ENCODE measurements around the gene INSC. TPM values are rescaled to one million over a fixed set of nuclear protein-coding genes. Genes with fewer than 3 reads are reported as not detected.

INSC gene
- total and polyA plus RNA-seq, 2 experiments from 2014 or later: 0.97 to 1.5 TPM

DNA sequence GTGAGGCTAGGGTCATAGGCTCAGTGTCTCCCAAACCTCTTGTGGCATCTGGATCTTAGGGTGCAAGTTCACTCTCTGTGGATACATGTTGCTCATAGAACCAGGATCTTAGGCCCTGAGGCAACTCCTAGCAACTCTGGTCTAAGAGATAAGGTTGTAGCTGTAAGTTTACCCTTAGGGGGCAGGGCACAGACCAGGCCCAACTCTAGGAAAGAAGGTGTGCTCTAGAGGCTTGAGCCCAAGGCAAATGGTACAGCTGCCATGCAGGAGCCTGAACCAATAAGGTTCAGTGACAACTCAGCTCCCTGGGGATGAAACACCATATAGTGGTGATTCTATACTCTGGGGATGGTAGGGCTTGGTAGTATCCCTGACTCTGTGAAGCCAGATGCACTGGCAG is 23.5 kb upstream of the INSC start (continued):
- TF ChIP-seq, protein P1, sequence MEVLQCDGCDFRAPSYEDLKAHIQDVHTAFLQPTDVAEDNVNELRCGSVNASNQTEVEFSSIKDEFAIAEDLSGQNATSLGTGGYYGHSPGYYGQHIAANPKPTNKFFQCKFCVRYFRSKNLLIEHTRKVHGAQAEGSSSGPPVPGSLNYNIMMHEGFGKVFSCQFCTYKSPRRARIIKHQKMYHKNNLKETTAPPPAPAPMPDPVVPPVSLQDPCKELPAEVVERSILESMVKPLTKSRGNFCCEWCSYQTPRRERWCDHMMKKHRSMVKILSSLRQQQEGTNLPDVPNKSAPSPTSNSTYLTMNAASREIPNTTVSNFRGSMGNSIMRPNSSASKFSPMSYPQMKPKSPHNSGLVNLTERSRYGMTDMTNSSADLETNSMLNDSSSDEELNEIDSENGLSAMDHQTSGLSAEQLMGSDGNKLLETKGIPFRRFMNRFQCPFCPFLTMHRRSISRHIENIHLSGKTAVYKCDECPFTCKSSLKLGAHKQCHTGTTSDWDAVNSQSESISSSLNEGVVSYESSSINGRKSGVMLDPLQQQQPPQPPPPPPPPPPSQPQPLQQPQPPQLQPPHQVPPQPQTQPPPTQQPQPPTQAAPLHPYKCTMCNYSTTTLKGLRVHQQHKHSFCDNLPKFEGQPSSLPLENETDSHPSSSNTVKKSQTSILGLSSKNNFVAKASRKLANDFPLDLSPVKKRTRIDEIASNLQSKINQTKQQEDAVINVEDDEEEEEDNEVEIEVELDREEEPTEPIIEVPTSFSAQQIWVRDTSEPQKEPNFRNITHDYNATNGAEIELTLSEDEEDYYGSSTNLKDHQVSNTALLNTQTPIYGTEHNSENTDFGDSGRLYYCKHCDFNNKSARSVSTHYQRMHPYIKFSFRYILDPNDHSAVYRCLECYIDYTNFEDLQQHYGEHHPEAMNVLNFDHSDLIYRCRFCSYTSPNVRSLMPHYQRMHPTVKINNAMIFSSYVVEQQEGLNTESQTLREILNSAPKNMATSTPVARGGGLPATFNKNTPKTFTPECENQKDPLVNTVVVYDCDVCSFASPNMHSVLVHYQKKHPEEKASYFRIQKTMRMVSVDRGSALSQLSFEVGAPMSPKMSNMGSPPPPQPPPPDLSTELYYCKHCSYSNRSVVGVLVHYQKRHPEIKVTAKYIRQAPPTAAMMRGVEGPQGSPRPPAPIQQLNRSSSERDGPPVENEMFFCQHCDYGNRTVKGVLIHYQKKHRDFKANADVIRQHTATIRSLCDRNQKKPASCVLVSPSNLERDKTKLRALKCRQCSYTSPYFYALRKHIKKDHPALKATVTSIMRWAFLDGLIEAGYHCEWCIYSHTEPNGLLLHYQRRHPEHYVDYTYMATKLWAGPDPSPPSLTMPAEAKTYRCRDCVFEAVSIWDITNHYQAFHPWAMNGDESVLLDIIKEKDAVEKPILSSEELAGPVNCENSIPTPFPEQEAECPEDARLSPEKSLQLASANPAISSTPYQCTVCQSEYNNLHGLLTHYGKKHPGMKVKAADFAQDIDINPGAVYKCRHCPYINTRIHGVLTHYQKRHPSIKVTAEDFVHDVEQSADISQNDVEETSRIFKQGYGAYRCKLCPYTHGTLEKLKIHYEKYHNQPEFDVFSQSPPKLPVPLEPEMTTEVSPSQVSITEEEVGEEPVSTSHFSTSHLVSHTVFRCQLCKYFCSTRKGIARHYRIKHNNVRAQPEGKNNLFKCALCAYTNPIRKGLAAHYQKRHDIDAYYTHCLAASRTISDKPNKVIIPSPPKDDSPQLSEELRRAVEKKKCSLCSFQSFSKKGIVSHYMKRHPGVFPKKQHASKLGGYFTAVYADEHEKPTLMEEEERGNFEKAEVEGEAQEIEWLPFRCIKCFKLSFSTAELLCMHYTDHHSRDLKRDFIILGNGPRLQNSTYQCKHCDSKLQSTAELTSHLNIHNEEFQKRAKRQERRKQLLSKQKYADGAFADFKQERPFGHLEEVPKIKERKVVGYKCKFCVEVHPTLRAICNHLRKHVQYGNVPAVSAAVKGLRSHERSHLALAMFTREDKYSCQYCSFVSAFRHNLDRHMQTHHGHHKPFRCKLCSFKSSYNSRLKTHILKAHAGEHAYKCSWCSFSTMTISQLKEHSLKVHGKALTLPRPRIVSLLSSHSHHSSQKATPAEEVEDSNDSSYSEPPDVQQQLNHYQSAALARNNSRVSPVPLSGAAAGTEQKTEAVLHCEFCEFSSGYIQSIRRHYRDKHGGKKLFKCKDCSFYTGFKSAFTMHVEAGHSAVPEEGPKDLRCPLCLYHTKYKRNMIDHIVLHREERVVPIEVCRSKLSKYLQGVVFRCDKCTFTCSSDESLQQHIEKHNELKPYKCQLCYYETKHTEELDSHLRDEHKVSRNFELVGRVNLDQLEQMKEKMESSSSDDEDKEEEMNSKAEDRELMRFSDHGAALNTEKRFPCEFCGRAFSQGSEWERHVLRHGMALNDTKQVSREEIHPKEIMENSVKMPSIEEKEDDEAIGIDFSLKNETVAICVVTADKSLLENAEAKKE (CRISPR knock-in tag; IDR thresholded peaks at IDR 0.05): no peak
- no peak for TF ChIP-seq ZNF114 (CRISPR knock-in tag; IDR thresholded peaks at IDR 0.05)
- TF ChIP-seq, protein P2, sequence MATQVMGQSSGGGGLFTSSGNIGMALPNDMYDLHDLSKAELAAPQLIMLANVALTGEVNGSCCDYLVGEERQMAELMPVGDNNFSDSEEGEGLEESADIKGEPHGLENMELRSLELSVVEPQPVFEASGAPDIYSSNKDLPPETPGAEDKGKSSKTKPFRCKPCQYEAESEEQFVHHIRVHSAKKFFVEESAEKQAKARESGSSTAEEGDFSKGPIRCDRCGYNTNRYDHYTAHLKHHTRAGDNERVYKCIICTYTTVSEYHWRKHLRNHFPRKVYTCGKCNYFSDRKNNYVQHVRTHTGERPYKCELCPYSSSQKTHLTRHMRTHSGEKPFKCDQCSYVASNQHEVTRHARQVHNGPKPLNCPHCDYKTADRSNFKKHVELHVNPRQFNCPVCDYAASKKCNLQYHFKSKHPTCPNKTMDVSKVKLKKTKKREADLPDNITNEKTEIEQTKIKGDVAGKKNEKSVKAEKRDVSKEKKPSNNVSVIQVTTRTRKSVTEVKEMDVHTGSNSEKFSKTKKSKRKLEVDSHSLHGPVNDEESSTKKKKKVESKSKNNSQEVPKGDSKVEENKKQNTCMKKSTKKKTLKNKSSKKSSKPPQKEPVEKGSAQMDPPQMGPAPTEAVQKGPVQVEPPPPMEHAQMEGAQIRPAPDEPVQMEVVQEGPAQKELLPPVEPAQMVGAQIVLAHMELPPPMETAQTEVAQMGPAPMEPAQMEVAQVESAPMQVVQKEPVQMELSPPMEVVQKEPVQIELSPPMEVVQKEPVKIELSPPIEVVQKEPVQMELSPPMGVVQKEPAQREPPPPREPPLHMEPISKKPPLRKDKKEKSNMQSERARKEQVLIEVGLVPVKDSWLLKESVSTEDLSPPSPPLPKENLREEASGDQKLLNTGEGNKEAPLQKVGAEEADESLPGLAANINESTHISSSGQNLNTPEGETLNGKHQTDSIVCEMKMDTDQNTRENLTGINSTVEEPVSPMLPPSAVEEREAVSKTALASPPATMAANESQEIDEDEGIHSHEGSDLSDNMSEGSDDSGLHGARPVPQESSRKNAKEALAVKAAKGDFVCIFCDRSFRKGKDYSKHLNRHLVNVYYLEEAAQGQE (IDR thresholded peaks at IDR 0.05; ENCODE audit: unreplicated experiment): no peak
- TF ChIP-seq POLR2AphosphoS5 (IDR thresholded peaks at IDR 0.05; ENCODE audit: low read depth): no peak
- TF ChIP-seq, protein P3, sequence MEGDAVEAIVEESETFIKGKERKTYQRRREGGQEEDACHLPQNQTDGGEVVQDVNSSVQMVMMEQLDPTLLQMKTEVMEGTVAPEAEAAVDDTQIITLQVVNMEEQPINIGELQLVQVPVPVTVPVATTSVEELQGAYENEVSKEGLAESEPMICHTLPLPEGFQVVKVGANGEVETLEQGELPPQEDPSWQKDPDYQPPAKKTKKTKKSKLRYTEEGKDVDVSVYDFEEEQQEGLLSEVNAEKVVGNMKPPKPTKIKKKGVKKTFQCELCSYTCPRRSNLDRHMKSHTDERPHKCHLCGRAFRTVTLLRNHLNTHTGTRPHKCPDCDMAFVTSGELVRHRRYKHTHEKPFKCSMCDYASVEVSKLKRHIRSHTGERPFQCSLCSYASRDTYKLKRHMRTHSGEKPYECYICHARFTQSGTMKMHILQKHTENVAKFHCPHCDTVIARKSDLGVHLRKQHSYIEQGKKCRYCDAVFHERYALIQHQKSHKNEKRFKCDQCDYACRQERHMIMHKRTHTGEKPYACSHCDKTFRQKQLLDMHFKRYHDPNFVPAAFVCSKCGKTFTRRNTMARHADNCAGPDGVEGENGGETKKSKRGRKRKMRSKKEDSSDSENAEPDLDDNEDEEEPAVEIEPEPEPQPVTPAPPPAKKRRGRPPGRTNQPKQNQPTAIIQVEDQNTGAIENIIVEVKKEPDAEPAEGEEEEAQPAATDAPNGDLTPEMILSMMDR (conservative IDR thresholded peaks at IDR 0.05; ENCODE audit: low read depth in 2 of 2): no peak
- no peak for TF ChIP-seq EZH2 (IDR thresholded peaks at IDR 0.05; ENCODE audit: low read depth, unreplicated experiment)

Data from GM23338 (cell line).